T47D (cell line): ENCODE measurements around the gene LRRC7.
A peak's percentile ranks its signal among the peaks of the same experiment; 100 is the strongest.

Experiments used
- DNase-seq, 2 experiments: peaks; one replicate each; pipeline versions ENCODE4 v3.0.0 to v3.0.0-alpha.2; 2011 to 2012; ENCODE audit warnings: low read depth in 1 of 2, low spot score in 1 of 2
- JUND ChIP-seq: IDR thresholded peaks from 2 replicates; pipeline ENCODE4 v1.6.1; 2012; ENCODE audit warnings: low read depth
- in situ Hi-C: cut with HindIII; loops from 2 replicates; pipeline ENCODE4 v1.10.0; 2016; ENCODE audit warnings: low sequenced_read_pairs, low pct_unique_long_range_greater_than_20kb

The LRRC7 gene

GRCh38 chr1:70103770-70104169, 536.0 kb downstream of the LRRC7 start:
- in situ Hi-C loops = no loop called here
- TF ChIP-seq JUND = no peak
- no peak for DNase-seq

GRCh38 chr1:70109241-70109640, 541.5 kb downstream of the LRRC7 start:
- no peak for TF ChIP-seq JUND
- in situ Hi-C loops = no loop called here
- DNase-seq = no peak

- no peak for TF ChIP-seq JUND
- in situ Hi-C loops = no loop called here
- no peak for DNase-seq
These were observed 545.1 kb downstream of the LRRC7 start for GRCh38 chr1:70112838-70113237.

- no peak for DNase-seq
- in situ Hi-C loops = no loop called here
- TF ChIP-seq JUND = no peak
These were observed 547.6 kb downstream of the LRRC7 start for GRCh38 chr1:70115315-70115714.

GRCh38 chr1:70117046-70117445, 549.3 kb downstream of the LRRC7 start:
- in situ Hi-C loops = no loop called here
- no peak for DNase-seq
- no peak for TF ChIP-seq JUND

- no peak for DNase-seq
- TF ChIP-seq JUND = no peak
- in situ Hi-C loops = no loop called here
These were observed 566.4 kb downstream of the LRRC7 start for GRCh38 chr1:70134148-70134547.

GRCh38 chr1:70140343-70140742, 572.6 kb downstream of the LRRC7 start:
- no peak for DNase-seq
- no peak for TF ChIP-seq JUND
- in situ Hi-C loops = no loop called here

GRCh38 chr1:70140894-70141293, 573.2 kb downstream of the LRRC7 start:
- DNase-seq = no peak
- no peak for TF ChIP-seq JUND
- in situ Hi-C loops = no loop called here

- DNase-seq = peak in 1 of 2 experiments; percentile 3
- TF ChIP-seq JUND = no peak
- in situ Hi-C loops = no loop called here
These were observed 574.4 kb downstream of the LRRC7 start for GRCh38 chr1:70142075-70142474.

GRCh38 chr1:70143048-70143659, 575.4 kb downstream of the LRRC7 start:
- in situ Hi-C loops = no loop called here
- peak in 1 of 2 experiments; percentile 1 for DNase-seq
- no peak for TF ChIP-seq JUND

GRCh38 chr1:70146488-70146887, 578.8 kb downstream of the LRRC7 start:
- in situ Hi-C loops = no loop called here
- TF ChIP-seq JUND = no peak

GRCh38 chr1:70150444-70150843, 582.7 kb downstream of the LRRC7 start:
- in situ Hi-C loops = no loop called here
- DNase-seq = no peak
- TF ChIP-seq JUND = no peak

More at GRCh38 chr1:70146488-70146887, 578.8 kb downstream of the LRRC7 start:
- DNase-seq = no peak

GRCh38 chr1:70153739-70154138, 586.0 kb downstream of the LRRC7 start:
- DNase-seq = no peak
- TF ChIP-seq JUND = no peak
- in situ Hi-C loops = no loop called here

- no peak for DNase-seq
- in situ Hi-C loops = no loop called here
- TF ChIP-seq JUND = no peak
These were observed 588.9 kb downstream of the LRRC7 start for GRCh38 chr1:70156529-70157120.
